GOT3 (cell line): ENCODE results near the gene STOM.

Experiments
- DNase-seq: peaks from one replicate; lab custom pipeline; 2025; ENCODE audit warnings: mixed read lengths; lab: John Stamatoyannopoulos, UW

The STOM gene

DNA sequence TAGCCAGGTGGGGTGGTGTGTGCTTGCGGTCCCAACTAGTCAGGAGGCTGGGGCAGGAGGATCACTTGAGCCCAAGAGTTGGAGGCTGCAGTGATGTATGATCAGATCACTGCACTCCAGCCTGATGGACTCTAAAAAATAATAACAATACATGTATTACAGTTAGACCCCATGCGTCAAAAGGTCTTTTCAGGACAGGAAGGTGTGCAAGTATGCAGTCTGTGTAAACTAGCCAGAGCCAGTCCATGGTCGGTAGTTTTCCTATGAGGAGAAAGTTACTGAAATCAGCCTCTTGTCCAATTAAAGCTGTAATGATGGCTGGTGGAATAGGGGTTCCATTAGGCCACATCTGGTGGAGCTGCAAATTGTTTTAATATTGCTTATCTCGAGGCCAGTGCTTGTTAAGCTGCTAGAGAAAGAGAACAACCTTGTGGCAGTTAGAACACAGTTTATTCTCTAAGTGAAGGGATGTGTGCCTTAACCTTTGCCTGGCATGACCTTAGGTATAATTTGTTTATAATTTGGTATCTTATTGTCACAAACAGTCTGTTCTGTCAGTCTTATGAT is 1.5 kb upstream of the STOM start:
- DNase-seq: no peak

- DNase-seq: no peak
Measured at GRCh38 chr9:121368745-121369144, 1.3 kb downstream of the STOM start.

- no peak for DNase-seq
Measured at GRCh38 chr9:121368138-121368522, 1.9 kb downstream of the STOM start.

DNA sequence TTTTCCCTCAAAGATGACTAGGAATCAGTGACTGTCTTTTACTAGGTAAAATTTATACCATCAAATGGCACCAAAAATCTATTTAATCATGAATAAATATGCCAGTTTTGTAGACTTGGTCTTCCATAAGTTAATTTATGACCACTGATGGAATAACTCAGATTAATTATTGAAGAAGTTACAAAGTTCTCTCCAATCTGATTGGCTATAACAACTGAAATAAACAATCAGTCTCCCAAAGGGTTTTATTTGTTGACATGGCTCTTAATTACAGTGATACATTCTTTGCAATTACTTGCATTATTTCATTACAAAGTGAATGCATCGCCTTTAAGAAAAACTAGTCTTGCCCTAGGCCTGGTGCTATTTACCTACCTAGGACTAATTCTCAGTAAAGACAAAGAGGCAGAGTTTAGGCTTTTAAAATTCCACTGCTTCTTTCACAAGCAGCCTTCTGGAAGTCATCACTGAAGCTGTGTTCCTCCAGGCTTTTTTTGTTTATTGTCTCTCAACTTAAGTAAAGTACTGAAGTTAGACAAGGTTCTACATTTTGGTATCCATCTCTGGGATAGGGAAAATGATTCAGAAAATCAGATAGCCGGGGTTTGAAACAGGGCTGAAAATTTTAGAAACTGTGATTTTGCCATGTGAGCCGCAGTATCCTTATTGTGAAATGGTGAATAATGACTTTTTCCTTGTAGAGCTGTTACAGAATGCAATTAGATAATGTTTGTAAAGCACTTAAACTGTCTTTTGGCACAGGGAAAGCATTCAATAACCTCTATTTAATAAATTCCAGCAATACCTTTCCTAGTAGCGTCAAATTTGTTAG is 2.5 kb downstream of the STOM start:
- no peak for DNase-seq

GRCh38 chr9:121366611-121367192 is 3.3 kb downstream of the STOM start:
- no peak for DNase-seq

GRCh38 chr9:121365564-121365963 is 4.5 kb downstream of the STOM start:
- DNase-seq: no peak

DNA sequence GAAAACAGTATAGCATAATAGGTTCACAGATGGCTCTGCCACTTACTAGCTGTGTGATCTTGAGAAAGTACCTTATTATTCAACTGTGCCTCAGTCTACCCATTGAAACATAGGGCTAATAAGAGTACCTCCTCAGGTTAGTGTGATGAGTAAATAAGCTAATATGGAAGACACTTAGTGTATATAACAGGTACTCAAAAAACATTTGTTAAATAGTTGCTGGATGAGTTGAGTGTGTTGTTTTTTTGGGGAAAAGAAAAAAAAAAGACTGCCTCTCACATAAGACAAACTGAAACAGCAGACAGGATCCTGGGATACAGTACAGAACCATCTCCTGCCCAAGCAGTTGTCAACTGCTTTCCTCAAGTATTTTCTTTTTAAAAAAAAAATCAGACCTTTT is 5.2 kb downstream of the STOM start:
- DNase-seq: no peak

- no peak for DNase-seq
Measured at GRCh38 chr9:121364077-121364476, 6.0 kb downstream of the STOM start.

DNA sequence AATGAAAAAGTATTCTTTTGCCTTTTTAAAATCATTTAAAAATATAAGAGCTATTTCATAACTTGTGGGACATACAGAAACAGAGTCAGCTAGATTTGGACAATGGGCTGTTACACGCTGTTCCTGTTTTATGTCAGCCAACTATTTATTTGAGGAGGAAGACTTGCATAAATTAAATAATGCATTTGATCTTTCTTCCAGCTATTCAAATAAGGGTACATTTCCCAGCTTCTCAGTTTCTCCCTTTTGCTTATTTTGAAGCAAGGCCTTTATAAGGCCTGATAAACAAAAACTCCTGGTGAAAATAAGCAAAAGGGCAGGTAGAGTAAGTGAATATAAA is 6.5 kb downstream of the STOM start:
- DNase-seq: no peak

DNA sequence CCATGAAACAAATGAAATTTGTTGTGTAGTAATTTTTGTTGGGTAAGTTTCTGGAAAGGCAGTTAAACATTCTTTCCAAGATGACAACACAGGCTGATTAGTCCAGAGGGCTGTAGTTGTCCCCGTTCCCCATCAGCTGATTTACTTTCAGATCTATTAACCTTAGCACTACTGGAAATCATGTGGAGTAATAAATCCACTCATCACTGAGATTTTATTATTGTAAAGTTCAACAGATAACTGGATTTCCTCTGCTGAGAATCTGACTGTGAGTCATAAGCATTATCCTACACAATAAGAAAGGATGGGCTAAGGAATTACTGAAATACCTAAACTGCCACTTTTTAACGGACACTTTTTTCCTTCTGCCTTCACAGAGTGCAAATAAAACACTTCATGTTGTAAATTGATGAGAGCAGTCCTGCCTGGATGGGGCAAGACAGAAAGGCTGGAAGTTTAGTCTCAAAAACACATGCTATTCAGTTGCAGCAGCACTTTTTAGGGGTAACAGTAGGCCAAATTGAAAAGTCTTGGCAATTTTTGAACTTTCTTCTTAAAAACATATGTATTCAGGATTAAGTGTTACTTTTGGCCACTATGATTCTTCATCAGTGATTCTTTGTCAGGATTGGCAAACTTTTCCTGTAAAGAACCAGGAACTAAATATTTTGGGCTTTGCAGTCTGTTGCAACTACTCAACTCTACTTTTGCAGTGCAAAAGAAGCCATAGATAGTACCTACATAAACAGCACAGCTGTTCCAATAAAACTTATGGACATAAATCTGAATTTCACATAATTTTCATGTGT is 7.0 kb downstream of the STOM start:
- DNase-seq: no peak

GRCh38 chr9:121360601-121361374 is 9.3 kb downstream of the STOM start:
- no peak for DNase-seq

DNA sequence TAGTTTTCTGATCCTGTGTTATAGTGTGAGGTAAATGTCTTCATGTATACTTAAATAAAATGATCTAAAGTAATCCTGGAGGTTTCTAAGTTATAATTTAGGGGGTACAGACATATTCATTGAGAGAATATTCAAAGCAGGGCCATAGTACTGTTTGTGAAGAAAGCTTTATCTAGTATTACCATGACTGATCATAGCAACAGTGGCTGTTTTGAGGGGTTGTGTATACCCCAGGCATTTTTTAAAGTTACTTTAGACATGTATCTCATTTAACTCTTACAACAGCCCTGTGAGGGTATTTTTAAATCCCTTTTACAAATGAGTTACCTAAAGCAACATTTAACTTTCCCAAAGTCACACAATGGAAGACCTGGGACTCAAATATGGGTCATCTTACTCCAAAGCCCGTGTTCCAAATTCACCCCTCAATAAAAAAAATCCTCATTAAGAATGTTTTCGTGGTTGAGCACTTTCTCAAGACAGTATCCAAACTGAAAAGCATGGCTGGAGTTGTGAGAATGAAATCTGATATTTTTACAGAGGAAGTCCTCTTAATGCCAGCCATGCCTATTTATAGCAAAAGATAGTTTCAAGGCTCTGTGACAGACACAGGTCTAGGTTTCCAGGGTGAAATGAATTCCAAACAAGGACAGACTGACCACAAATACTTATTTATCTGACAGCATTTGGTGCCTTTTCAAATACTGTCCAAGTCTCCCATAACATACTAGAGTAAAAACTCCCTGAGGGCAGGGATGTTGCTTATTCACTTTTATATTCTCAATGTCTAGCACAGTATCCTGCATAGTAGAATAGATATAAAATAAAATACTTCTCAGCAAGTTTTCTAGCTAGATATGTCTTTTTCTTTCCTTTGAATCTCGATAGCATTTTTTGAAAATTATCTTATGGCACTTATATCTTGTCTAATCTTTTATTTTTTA is 10.4 kb downstream of the STOM start:
- DNase-seq: no peak

GRCh38 chr9:121358751-121359150 is 11.3 kb downstream of the STOM start:
- DNase-seq: no peak

DNA sequence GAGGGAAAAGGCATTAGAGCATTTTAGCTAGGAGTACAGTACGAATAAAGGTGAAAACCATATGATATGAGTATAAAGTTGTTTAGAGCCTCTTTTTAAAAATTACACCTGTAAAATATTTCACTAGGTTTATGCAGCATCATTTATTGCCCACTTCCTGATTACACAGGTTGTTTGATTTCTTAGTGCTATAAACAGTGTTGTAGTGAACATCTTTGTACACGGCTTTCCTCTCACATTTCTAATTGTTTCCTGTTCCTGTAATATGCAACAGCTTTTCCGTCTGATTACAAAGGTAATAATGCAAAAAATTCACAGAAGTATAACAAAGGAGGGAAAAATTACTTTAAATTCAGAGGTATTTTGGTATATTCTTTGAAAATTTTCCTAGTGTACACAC is 13.0 kb downstream of the STOM start:
- DNase-seq: no peak

- no peak for DNase-seq
Measured at GRCh38 chr9:121354762-121355161, 15.3 kb downstream of the STOM start.

DNA sequence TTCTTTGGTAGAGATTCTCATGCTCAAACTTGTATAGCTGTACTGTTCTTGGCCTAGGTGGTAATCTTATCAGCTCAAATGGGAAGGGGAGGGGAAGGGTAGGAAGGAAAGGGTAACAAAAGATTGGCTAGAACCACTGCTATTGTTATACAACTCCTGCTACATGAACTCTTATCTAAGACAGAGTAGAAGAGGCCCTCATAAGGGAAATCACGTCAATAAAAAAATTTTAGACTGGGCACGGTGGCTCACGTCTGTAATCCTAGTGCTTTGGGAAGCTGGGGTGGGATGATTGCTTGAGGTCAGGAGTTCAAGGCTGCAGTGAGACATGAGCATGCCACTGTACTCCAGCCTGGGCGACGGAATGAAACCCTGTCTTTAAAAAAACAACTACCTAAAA is 15.9 kb downstream of the STOM start:
- DNase-seq: no peak

GRCh38 chr9:121353241-121354061 is 16.6 kb downstream of the STOM start:
- no peak for DNase-seq

- DNase-seq: no peak
Measured at GRCh38 chr9:121350993-121351561, 19.0 kb downstream of the STOM start.

GRCh38 chr9:121350036-121350435 is 20.0 kb downstream of the STOM start:
- no peak for DNase-seq

DNA sequence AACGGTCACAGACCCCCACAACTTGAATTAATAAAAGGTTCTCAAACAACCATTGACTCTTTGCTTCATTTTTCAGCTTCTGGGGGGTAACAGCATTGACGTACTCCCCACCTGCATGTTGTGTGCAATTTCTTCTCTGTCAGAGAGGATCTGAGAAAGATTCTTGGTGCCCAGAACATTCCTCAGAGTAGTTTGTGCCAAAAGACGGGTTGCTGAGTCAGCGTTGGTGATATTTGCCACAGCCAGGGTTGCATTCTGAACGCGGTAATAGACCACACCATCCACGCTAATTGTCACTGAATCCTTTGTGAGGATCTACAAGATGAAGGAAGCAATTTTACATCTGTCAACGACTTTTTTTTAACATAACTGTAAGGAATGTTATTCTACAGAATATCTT is 21.0 kb downstream of the STOM start:
- DNase-seq: no peak
